ENCODE results near the gene LMOD2.

Gene LMOD2

DNA sequence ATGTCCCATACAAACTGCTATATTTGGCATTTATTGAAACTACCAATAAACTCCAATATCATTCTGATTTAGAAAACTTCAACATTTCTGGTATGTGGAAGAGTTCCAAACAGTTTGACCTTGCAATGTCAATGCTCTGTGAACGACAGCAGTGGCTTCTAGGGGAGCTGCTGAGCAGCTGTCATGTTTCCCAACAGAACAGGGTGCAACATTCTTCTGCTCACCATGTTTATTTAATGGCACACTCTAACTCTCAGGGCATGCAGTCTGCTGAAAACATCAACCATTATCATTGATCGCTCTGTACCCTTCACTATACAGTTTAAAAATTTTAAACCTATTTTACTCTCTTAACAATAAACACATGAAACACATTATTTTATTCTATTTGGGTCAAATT lies 25.9 kb downstream of the LMOD2 start:
- Histone ChIP-seq H2AFZ (ENCODE audit: low read length) (no peak overlapping the region), H3F3A (ENCODE audit: low read depth) (no peaks in the 10 kb centered on the region), H4K20me1 (ENCODE audit: insufficient read depth, low read length, poor library complexity, severe bottlenecking) (no peaks in the 10 kb centered on the region), H3K4me2 (ENCODE audit: low read depth, low read length, poor library complexity, severe bottlenecking) (no peak overlapping the region), H3K9me3 (ENCODE audit: insufficient read depth, low read depth, low read length) (no peaks in the 10 kb centered on the region), H3K27me3 (ENCODE audit: insufficient read depth, low read length, poor library complexity, severe bottlenecking) (no peaks in the 10 kb centered on the region), H3K36me3 (ENCODE audit: insufficient read depth, low read length) (peaks cover 21% of the 10 kb centered on the region; the same call in 1 of the 2 replicates), H3K9ac (ENCODE audit: low read depth, low read length, poor library complexity, severe bottlenecking) (no peak overlapping the region), H3K4me3 (ENCODE audit: low read length, poor library complexity, severe bottlenecking) (no peak overlapping the region), H3K79me2 (ENCODE audit: insufficient read depth, low read length) (no peaks in the 10 kb centered on the region), H3K4me1 (ENCODE audit: insufficient read depth, low read length, poor library complexity, severe bottlenecking) (no peaks in the 10 kb centered on the region), H3K9me2 (replicated peaks; ENCODE audit: low read depth, low read length) (no peaks in the 10 kb centered on the region)
- no peak for TF ChIP-seq EZH2phosphoT487 (IDR thresholded peaks at IDR 0.05; ENCODE audit: borderline replicate concordance)

GRCh38 chr7:123682690-123683089 lies 27.0 kb downstream of the LMOD2 start:
- TF ChIP-seq CTCF (conservative IDR thresholded peaks at IDR 0.05; ENCODE audit: low read length) = peak; percentile 68
- no peak for TF ChIP-seq EZH2phosphoT487 (IDR thresholded peaks at IDR 0.05; ENCODE audit: borderline replicate concordance)
- no peaks in the 10 kb centered on the region for H4K20me1 ChIP-seq (ENCODE audit: insufficient read depth, low read length, poor library complexity, severe bottlenecking)
- no peaks in the 10 kb centered on the region for H3K9me3 ChIP-seq (ENCODE audit: insufficient read depth, low read depth, low read length)
- no peak overlapping the region for H3K4me3 ChIP-seq (ENCODE audit: low read length, poor library complexity, severe bottlenecking)
- no peaks in the 10 kb centered on the region for H3F3A ChIP-seq (ENCODE audit: low read depth)
- no peak overlapping the region for H3K9ac ChIP-seq (ENCODE audit: low read depth, low read length, poor library complexity, severe bottlenecking)
- no peak overlapping the region for H3K4me2 ChIP-seq (ENCODE audit: low read depth, low read length, poor library complexity, severe bottlenecking)
- no peaks in the 10 kb centered on the region for H3K4me1 ChIP-seq (ENCODE audit: insufficient read depth, low read length, poor library complexity, severe bottlenecking)
- peaks cover 21% of the 10 kb centered on the region; the same call in 1 of the 2 replicates for H3K36me3 ChIP-seq (ENCODE audit: insufficient read depth, low read length)
- H3K9me2 ChIP-seq (replicated peaks; ENCODE audit: low read depth, low read length) = no peaks in the 10 kb centered on the region
- no peak overlapping the region for H2AFZ ChIP-seq (ENCODE audit: low read length)
- H3K79me2 ChIP-seq (ENCODE audit: insufficient read depth, low read length) = no peaks in the 10 kb centered on the region
- H3K27me3 ChIP-seq (ENCODE audit: insufficient read depth, low read length, poor library complexity, severe bottlenecking) = no peaks in the 10 kb centered on the region

DNA sequence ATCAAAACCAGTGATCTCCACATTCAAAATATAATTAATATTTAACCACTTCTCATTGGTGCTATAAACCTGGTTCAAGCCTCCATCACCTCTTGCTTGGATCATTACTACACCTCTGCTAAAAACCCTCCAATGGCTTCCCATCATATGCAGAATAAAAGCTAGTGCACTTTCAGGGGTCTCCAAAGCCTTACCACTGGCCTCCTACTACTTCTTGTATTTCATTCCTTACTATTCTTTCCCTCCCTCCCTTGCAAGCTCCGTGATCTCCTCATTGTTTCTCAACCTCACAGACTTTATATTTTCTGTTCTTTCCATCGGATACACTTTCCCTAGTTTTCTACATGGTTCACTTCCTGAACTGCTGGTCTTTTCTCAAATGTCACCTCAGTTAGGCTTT lies 31.5 kb downstream of the LMOD2 start:
- H3F3A ChIP-seq (ENCODE audit: low read depth) = no peaks in the 10 kb centered on the region
- TF ChIP-seq CTCF (conservative IDR thresholded peaks at IDR 0.05; ENCODE audit: low read length) (no peak), EZH2phosphoT487 (IDR thresholded peaks at IDR 0.05; ENCODE audit: borderline replicate concordance) (no peak)
- H3K9me3 ChIP-seq (ENCODE audit: insufficient read depth, low read depth, low read length) = no peaks in the 10 kb centered on the region
- H3K27me3 ChIP-seq (ENCODE audit: insufficient read depth, low read length, poor library complexity, severe bottlenecking) = no peaks in the 10 kb centered on the region
- H3K4me1 ChIP-seq (ENCODE audit: insufficient read depth, low read length, poor library complexity, severe bottlenecking) = no peaks in the 10 kb centered on the region
- H4K20me1 ChIP-seq (ENCODE audit: insufficient read depth, low read length, poor library complexity, severe bottlenecking) = no peaks in the 10 kb centered on the region
- H2AFZ ChIP-seq (ENCODE audit: low read length) = no peak overlapping the region
- H3K4me3 ChIP-seq (ENCODE audit: low read length, poor library complexity, severe bottlenecking) = no peak overlapping the region
- H3K4me2 ChIP-seq (ENCODE audit: low read depth, low read length, poor library complexity, severe bottlenecking) = no peak overlapping the region
- H3K9ac ChIP-seq (ENCODE audit: low read depth, low read length, poor library complexity, severe bottlenecking) = no peak overlapping the region
- no peaks in the 10 kb centered on the region for H3K79me2 ChIP-seq (ENCODE audit: insufficient read depth, low read length)
- peaks cover 46% of the 10 kb centered on the region; the same call in 1 of the 2 replicates for H3K36me3 ChIP-seq (ENCODE audit: insufficient read depth, low read length)
- no peaks in the 10 kb centered on the region for H3K9me2 ChIP-seq (replicated peaks; ENCODE audit: low read depth, low read length)

- H3F3A ChIP-seq (ENCODE audit: low read depth) = no peaks in the 10 kb centered on the region
- no peak for TF ChIP-seq CTCF (conservative IDR thresholded peaks at IDR 0.05; ENCODE audit: low read length)
- TF ChIP-seq EZH2phosphoT487 (IDR thresholded peaks at IDR 0.05; ENCODE audit: borderline replicate concordance) = no peak
- no peak overlapping the region for H2AFZ ChIP-seq (ENCODE audit: low read length)
- peaks cover 51% of the 10 kb centered on the region; the same call in 1 of the 2 replicates for H3K36me3 ChIP-seq (ENCODE audit: insufficient read depth, low read length)
- no peaks in the 10 kb centered on the region for H3K4me1 ChIP-seq (ENCODE audit: insufficient read depth, low read length, poor library complexity, severe bottlenecking)
- no peak overlapping the region for H3K4me3 ChIP-seq (ENCODE audit: low read length, poor library complexity, severe bottlenecking)
- H3K4me2 ChIP-seq (ENCODE audit: low read depth, low read length, poor library complexity, severe bottlenecking) = no peak overlapping the region
- H4K20me1 ChIP-seq (ENCODE audit: insufficient read depth, low read length, poor library complexity, severe bottlenecking) = no peaks in the 10 kb centered on the region
- H3K9me2 ChIP-seq (replicated peaks; ENCODE audit: low read depth, low read length) = no peaks in the 10 kb centered on the region
- H3K79me2 ChIP-seq (ENCODE audit: insufficient read depth, low read length) = no peaks in the 10 kb centered on the region
- H3K9me3 ChIP-seq (ENCODE audit: insufficient read depth, low read depth, low read length) = no peaks in the 10 kb centered on the region
- H3K27me3 ChIP-seq (ENCODE audit: insufficient read depth, low read length, poor library complexity, severe bottlenecking) = no peaks in the 10 kb centered on the region
- H3K9ac ChIP-seq (ENCODE audit: low read depth, low read length, poor library complexity, severe bottlenecking) = no peak overlapping the region
Observed at GRCh38 chr7:123687727-123688126, 32.1 kb downstream of the LMOD2 start.
